NCI-H1694 (cell line): ENCODE measurements around the gene RNF126.
"Not testable (repeated sequence)": the region's sequence is repeated elsewhere in the genome, so short reads cannot be mapped to it uniquely, and the experiment has no call there.

Experiments used
- DNase-seq: peaks from one replicate; lab custom pipeline; 2025; lab: John Stamatoyannopoulos, UW

Gene RNF126

DNA sequence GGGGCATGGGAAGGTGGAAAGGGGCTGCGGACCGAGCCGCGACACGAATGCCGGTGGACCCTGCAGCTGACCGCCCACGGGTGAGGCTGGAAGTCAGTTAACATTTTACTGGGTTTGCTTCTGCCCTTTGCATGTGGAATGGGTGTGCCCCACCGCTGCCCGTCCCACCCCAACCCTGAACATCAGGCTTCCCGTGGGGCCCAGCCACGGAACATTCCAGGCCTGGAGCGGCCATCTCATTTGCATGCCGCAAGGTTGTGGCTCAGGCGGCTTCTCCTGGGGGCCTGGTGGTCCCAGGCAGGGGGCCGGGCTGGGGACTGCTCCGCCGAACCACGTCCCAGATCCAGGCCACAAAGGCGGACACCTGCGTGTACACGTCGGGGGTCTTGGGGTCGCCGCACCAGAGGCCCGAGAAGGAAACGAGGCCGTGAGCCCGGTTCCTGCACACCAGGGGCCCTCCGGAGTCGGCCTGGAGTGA is 22.5 kb upstream of the RNF126 start:
- DNase-seq: no peak

DNA sequence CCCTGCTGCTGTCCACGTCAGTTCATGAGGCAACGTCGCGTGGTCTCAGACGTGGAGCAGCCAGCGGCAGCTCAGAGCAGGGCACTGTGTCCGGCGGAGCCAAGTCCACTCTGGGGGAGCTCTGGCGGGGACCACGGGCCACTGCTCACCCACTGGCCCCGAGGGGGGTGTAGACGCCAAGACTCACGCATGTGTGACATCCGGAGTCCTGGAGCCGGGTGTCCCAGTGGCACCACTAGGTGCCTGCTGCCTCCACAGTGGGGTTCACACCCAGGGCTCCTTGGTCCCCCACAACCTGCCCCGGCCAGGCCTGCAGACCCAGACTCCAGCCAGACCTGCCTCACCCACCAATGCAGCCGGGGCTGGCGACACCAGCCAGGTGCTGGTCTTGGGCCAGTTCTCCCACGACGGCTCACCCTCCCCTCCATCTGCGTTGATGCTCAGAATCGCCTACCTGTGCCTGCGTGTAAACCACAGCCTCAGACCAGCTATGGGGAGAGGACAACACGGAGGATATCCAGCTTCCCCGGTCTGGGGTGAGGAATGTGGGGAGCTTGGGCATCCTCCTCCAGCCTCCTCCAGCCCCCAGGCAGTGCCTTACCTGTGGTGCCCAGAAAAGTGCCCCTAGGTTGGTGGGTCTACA is 19.8 kb upstream of the RNF126 start:
- no peak for DNase-seq

DNA sequence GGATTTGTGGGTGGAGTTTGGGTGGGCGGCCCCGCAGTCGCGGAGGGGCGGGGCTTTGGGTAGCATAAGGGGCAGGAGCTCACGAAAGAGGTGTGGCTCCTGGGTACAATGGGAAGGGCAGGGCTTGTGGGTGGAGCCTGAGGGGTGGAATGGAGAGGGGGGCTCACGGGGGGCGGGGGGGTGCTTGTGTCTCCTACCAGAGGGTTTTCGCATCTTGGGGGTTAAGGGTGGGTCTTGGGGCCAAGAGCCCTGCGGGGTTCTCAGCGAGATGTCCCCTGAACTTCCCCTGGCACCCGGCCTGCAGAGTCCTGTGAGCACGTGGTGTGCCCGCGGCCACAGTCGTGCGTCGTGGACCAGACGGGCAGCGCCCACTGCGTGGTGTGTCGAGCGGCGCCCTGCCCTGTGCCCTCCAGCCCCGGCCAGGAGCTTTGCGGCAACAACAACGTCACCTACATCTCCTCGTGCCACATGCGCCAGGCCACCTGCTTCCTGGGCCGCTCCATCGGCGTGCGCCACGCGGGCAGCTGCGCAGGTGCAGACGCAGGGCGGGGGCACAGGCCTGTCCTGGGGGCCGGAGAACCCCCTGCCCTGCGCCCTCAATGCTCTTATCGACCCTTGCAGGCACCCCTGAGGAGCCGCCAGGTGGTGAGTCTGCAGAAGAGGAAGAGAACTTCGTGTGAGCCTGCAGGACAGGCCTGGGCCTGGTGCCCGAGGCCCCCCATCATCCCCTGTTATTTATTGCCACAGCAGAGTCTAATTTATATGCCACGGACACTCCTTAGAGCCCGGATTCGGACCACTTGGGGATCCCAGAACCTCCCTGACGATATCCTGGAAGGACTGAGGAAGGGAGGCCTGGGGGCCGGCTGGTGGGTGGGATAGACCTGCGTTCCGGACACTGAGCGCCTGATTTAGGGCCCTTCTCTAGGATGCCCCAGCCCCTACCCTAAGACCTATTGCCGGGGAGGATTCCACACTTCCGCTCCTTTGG is 18.3 kb upstream of the RNF126 start:
- DNase-seq: no peak

DNA sequence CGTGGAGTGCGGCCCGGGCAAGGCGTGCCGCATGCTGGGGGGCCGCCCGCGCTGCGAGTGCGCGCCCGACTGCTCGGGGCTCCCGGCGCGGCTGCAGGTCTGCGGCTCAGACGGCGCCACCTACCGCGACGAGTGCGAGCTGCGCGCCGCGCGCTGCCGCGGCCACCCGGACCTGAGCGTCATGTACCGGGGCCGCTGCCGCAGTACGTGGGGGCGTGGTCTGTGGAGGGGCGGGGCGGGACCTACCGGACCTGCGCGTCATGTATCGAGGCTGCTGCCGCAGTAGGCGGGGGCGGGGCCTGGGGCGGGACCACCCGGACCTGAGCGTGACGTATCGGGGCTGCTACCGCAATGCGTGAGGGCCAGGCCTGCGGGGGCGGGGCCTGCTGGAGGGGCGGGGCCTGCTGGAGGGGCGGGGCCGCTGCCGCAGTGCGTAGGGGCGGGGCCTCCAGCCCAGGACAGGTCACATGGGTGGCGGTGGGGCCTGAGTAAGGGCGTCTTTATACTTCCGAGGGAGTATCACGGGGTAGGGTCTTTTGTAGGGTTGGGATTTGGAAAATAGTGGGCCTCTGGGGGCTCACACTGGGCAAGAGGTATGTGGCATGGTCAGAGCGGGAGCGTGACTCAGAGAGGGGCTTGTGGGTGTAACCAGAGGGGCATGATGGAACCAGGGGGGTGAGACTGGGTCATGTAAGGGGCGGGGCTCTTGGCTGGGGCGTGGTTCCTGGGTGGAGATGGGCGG is 17.4 kb upstream of the RNF126 start:
- DNase-seq: peak; percentile 90

DNA sequence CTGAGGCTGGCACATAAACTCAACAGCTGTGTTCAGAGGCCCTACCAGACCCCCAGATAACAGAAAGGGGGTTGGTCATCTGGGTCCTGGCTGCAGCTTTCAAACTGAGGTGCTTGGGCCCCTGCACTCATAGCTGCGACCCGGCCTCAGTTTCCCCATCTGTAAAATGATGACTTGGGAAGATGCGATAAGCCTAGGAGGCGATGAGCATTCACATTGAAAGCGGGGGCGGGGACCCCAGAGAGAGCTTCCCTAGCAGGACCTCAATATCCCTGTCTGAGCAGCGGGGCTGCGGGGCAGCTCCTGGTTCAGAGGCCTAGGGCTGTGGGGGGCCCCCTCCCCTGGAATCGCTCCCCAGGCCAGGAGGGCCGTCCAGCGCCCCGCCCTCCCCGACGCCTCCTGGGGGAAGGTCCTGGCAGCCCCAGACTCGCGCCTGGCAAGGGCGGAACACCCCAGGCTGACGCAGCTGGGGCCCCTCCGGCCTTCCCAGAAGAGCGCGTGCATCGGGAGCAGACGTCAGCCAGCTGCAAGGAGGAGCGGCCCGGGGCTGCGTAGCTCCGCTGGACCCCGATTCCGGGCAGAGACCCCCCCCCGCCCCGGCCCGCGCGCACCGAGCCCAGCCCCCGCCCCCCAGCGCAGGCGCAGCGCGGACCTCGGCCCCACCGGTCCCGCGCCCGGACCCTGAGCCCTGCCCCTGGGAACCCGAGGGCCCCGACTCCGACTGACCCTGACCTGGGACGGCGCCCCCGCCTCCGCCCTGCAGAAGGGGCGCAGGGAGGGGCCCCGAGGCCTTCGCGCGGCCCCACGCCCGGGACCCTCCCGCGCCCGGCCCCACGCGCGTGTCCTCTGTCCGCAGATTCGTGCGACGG is 16.6 kb upstream of the RNF126 start:
- no peak for DNase-seq

DNA sequence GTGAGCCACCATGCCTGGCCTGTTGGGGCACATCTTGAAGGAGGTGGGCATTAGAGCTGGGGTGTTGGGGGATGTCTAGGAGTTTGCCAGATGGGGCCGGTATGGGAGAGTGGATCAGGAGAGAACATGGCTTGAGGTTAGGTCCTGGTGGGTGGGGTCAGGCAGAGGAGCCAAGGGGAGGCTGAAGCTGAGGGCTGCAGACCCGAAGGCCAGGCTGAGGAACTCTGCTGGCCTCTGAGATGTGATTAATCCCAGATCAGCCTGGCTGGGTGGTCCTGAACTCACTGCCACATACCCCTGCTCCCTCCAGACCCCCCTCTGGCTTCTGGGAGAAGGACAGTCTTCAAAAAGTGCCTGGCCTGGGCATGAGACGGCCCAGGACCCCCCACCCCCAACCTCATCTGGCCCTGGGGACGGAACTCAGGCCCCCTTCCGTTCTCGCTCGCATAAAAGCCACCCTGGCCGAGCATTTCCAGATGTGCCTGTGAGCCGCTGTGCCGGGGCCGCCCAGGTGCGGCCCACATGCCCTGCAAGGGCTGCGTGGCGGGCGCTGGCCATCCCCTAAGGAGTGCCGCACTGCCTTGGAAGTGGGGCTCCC is 15.9 kb upstream of the RNF126 start:
- DNase-seq: no peak

DNA sequence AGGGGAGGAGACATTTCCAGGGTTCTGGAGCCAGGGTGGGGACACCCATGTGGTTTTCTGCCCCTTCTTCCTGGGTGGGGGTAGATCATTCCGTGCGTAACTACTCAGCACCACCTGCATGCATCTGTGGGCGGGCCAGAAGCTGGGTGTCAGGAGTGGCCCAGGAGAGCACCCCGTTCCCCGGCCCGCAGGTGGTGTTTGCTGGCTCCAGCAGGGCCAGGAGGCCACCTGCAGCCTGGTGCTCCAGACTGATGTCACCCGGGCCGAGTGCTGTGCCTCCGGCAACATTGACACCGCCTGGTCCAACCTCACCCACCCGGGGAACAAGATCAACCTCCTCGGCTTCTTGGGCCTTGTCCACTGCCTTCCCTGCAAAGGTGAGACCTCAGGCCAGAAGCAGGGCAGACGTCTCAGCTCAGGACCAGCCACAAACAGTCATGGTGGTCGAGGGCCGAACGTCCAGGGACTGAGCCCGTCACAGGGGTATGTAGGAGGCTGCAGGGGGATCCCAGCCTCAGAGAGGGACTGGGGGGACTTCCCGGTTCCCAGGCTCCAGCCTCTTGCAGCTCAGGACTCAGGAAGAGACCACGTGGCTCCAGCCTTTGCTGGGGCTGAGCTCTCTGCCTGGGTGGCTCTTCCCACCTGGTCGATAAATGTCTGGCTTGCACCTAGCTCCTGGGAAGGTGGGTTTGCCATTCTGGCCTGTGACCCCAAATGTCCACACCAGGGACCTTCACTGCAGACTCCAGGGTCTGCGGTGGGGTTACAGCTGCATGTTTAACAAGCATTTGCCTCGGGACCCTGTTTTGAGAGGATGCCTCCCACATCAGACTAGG is 14.8 kb upstream of the RNF126 start:
- DNase-seq: no peak

DNA sequence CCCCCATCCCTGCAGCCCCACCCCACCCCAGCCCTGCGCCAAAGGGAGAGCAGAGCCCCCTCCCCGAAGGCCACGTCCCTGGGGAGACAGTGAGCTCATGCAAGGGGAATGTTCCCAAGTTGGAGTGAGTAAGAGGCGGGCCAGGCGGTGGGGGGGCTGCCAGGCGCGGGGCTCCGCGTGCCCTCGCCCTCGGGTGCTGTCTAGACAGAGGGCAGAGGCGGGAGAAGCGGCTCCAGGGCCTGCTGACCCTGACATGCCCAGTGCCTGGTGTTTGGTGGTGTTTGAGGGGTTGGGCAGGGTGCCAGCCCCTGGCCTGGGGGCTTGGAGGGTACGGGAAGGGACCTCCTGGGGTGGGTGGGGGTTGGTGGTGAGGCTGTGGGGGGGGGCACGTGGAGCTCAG is 14.2 kb upstream of the RNF126 start:
- DNase-seq: no peak

DNA sequence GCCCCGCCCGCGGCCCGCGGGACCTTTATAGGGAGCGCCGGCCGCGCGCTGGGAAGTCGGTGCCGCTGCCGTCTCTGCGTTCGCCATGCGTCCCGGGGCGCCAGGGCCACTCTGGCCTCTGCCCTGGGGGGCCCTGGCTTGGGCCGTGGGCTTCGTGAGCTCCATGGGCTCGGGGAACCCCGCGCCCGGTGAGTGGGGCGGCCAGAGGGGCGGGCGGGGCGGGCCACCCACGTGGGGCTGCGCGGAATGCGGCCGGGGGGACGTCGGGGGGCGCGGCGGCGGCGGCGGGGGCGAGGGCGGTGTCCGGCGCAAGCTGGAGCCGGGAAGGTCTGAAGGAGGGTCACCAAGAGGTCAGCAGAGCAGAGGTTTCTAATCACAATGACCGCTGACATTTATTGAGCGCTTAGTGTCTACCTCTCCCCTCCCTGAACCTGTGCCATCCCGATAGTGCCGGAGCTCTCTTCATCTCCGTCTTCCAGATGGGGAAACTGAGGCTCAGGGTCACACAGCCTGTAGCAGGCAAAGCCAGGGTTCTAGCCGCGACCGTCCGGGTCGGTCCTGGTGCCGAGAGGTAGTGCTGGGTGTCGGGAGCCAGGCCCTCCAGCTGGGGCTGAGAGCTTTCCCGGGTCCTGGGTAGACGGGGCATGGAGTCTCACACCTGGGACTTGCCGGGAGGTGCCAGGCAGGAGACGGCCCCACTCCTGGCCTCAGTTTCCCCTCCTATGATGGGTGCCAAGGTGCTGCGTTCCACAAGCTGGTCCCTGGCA is 13.5 kb upstream of the RNF126 start, which contains the start of gene FSTL3:
Gene FSTL3 (plus strand): TSS at position 54 of the 767 bp plus-strand sequence. CDS start 32 bp downstream, at position 86.
- no peak for DNase-seq

DNA sequence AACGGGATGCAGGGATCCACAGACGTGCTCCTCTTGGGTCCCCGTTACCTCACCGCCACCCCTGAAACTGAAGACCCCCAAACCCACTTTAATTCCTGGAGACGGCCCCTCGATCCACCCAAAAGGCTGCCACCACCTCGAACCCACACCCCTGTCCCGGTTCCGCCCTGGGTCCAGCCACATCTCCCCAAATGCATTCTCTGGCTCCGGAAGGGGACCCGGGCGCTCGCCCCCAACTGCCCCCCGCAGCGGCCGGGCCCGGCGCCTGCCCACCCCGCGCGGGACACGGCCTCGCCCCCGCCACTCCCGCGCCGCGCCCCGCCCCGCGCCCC is 13.0 kb upstream of the RNF126 start:
- no peak for DNase-seq

DNA sequence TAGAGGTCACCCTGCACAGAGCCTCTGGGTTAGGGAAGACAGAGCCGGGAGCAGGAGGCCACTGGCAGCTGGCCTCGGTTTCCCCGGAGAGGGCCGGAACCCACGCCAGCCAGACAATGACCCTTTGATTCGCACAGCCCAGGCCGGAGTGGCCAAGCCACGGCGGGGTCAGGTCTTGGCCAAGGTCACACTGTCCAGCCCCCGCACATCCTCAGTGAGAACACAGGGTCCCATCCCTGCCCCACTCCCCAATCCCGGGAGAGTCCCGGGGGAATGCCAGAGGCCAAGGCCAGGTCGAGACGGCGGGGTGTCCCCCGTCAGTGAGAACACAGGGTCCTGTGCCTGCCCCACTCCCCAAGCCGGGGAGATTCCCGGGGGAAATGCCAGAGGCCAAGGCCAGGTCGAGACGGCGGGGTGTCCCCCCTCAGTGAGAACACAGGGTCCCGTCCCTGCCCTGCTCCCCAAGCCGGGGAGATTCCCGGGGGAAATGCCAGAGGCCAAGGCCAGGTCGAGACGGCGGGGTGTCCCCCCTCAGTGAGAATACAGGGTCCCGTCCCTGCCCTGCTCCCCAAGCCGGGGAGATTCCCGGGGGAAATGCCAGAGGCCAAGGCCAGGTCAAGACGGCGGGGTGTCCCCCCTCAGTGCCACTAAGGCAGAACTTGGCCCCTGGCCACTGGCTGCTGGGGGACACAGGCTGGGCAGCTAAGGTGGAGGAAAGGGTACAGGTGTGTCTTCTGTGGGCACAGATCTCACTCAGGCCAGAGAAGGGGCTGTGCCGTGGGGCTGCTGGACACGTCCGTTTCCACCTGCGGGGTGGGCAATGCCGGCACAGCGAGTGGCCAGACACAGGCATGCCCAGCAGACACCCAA is 11.5 kb upstream of the RNF126 start:
- DNase-seq: no peak

DNA sequence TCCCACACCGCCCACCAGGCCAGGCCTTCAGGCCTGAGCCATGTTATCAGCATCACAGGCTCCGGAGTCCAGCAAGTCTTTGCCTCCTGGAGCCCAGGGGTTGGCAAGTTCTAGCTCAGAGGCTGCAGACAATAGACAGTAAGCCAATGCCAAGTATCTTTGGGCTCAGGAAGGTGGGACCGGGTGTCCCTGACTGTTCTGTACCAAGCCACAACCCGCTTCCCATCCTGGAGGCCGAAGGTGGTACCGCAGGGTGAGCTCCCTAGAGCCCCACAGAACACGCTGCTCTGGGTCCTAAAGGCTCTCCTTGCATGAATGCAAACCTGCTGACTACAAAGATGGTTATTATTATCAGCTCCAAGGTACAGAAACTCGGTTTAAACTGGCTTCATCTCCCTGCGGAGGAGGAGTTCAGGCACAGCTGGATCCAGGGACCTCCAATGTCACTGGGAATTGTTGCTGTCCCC is 7.6 kb upstream of the RNF126 start:
- no peak for DNase-seq

DNA sequence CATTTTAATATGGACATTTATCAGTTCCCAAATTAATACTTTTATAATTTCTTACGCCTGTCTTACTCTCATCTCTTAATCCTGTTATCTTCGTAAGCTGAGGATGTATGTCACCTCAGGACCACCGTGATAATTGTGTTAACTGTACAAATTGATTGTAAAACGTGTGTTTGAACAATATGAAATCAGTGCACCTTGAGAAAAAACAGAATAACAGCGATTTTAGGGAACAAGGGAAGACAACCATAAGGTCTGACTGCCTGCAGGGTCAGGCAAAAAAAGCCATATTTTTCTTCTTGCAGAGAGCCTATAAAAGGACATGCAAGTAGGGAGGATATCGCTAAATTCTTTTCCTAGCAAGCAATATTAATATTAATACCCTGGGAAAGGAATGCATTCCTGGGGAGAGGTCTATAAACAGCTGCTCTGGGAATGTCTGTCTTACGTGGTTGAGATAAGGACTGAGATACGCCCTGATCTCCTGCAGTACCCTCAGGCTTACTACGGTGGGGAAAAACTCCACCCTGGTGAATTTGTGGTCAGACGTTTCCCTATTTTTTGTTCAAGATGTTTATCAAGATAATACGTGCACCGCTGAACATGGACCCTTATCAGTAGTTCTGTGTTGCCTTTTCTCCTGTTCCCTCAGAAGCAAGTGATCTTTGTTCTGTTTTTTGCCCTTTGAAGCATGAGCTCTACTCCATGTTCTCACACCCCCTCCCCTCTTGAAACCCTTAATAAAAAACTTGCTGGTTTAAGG is 5.8 kb upstream of the RNF126 start:
- not testable (repeated sequence) for DNase-seq

DNA sequence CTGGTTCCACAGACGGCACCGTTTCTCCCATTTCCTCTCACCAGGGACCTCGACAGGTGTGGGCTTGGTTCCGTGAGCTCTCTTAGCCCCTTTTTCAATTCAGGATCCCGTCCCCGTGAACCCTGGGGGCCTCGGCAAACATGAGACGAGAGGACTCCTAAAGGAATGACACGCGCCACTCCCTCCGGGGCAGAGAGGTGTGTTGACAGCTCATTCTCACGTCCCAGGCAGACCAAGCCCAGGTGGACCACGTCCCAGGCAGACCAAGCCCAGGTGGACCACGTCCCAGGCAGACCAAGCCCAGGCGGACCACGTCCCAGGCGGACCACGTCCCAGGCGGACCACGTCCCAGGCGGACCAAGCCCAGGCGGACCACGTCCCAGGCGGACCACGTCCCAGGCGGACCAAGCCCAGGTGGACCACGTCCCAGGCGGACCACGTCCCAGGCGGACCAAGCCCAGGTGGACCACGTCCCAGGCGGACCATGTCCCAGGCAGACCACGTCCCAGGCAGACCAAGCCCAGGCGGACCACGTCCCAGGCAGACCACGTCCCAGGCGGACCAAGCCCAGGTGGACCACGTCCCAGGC is 4.1 kb upstream of the RNF126 start:
- DNase-seq: not testable (repeated sequence)

DNA sequence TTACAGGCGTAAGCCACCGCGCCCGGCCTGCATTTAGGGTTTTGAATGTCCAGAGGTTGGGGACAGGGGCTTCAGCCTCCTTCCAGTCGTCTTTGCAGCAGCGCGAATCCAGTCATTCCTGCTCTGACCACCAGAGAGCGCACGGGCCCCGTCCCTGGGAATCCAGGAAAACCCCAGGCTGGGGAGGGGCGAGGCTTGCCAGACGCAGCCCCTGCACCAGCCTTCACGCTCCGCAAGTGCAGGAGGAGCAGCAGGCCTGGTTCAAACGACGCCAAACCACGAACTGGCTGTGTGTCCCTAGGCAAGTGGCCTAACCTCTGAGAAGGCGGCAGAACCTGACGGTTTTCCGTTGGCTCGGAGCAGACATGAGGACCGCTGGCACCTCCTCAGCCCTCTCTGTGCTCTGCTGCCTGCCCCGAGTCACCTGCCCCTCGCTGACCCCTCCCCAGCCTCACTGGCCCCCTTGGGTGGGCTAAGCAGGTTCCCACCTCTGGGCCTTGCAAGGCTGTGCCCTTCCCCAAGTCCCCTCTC is 2.0 kb upstream of the RNF126 start:
- DNase-seq: peak; percentile 85

DNA sequence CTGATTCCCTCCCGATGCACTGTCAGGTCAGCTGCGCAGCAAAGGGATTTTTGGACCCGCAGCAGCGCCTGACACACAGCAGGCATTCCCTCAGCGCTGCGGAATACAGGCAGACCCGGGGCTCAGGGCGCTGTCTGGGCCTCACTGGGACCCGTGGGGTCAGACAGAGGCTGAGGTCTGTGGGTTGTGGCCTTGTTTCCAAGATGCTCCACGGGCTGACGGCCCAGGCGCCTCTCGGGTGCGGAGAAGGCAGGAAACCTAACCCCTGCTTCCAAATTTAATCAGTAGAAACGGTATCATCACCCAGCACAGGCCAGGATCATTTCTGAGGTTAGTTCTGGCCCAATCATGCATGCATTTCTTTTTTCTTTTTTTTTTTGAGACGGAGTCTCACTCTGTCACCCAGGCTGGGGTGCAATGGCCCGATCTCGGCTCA is 686 bp upstream of the RNF126 start:
- no peak for DNase-seq
